Brain pericyte (primary cell): ENCODE results near the gene PARP9.
"Not testable (repeated sequence)": the region's sequence is repeated elsewhere in the genome, so short reads cannot be mapped to it uniquely, and the experiment has no call there.

Source experiments
- DNase-seq: peaks from one replicate; pipeline ENCODE4 v3.0.0-alpha.2; 2012; ENCODE audit warnings: low read depth, low spot score

PARP9 gene

GRCh38 chr3:122520861-122521260 lies 43.2 kb downstream of the PARP9 start:
- DNase-seq = no peak

DNA sequence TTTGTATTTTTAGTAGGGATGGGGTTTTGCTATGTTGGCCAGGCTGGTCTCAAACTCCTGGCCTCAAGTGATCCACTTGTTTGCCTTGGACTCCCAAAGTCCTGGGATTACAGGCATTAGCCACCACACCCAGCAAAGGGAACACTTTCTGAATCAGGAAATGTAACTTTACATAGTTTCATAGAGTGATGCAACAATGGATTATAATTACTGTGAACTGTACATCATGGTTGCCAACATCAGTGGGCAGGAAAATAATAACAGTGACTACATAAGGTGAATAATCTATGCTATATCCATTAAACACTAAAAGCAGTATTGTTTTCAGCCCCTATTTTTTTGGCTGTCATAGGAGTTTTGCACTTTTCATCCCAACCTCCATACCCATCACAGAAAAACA lies 44.4 kb downstream of the PARP9 start:
- DNase-seq = no peak

DNA sequence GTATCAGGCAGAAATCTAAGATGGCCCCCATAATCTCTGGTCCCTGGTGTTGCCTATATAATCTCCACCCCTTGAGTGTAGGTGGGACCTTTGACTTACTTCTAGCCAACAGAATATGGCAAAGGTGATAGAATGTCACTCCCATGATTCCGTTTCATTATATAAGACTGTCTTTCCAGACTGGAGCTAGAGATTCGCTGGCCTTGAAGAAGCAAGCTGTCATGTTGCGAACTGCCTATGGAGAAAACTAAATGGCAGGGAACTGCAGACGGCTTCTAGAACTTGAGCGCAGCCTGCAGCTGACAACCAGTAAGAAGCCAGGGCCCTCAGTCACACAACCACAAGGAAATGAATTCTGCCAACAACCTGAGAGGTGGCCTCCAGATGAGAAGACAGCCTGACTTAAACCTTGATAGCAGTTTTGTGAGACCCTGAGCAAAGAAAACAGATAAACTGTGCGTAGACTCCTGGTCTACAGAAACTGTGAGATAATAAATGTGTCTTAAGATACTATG lies 47.2 kb downstream of the PARP9 start:
- DNase-seq = no peak

GRCh38 chr3:122515870-122516269 lies 48.2 kb downstream of the PARP9 start:
- DNase-seq = no peak

GRCh38 chr3:122515020-122515468 lies 49.1 kb downstream of the PARP9 start:
- DNase-seq = no peak

DNA sequence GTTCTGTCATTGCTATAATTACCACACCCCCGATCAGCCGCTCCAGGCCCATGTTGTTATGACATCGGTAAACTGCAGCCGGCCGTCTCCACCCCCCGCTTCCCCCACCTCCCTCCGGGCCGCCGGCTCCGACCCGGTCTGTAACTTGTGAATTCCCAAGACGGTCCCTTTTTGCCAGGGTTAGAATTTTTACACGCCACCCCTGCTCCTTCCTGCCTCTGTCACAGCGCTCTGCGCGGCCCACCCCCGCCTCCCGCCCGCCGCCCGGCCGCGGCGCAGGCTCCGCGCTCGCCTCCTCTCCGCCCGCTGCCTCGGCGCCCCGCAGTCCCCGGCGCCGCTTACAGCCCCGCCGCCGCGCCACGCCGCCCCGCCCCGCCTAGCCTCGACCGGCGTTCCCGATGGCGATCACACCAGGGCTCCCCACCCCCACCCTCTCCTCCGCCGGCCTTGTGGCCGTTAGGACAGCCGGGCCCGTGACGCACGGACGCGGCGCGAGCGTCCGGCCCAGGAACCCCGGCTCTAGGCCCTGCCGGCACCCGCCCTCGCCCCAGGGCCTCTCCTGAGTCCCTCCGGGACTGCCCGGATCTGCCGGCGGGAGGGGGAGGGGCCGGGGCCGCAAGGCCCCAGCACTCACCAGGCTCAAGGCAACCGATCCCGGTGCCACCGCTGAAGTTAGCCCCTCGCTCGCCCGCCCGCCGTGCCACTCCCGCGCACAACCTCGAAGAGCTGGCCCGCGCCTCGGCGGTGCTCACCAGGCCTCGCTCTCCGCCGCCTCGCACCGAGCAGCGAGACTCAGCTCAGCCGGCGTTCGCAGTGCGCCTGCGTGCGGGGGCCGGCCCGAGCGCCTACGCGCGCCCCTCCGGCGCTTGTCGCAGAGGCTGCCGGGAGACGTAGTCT lies 49.7 kb downstream of the PARP9 start, which contains the start of gene KPNA1:
KPNA1 (minus strand) TSS at position 817 of the 897 bp plus-strand sequence. CDS start 18,374 bp downstream, outside the sequence.
- DNase-seq = peak; percentile 73

DNA sequence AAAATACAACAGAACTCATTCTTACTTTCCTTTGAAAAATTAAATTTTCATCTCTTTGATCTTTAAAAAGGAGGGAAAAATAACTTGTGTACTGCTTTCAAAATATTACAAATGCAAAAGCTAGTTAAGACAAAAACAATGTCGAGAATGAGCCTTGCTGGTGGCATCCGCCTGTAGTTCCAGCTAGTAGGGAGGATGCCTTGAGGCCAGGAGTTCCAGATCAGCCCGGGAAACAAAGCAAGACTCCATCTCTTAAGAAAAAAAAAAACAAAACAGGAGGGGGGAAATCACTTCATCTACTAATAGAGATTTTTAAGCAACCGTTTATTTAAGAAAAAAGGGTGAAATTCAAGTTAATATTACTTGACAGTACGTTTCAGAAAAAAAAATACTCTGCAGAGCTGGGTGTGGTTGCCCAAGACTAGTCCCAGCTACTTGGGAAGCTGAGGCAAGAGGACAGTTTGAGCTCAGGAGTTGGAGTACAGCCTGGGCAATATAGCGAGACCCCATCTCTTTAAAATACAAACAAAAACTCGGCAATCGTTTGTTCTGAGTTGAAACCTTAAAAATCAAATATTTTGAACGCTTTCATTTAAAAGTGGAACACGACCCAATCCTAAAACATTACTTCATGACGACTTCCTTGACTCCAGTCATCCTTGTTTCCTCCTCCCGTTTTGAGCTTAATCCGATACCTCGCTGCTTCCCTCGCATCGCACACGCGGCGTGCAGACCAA lies 50.5 kb downstream of the PARP9 start:
- DNase-seq = no peak

DNA sequence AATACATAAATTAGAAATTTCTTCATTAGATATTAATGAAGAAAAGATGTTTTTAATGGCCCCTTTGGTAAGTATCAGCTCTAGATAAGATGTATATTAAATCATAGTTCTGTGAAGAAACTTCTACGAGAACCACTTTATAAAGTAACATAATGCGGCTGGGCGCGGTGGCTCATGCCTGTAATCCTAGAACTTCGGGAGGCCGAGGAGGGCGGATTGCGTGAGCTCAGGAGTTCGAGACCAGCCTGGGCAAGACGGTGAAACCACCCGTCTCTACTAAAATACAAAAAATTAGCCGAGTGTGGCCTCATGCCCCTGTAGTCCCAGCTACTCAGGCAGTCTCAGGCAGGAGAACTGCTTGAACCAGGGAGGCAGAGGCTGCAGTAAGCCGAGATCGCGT lies 51.8 kb downstream of the PARP9 start:
- DNase-seq = no peak

DNA sequence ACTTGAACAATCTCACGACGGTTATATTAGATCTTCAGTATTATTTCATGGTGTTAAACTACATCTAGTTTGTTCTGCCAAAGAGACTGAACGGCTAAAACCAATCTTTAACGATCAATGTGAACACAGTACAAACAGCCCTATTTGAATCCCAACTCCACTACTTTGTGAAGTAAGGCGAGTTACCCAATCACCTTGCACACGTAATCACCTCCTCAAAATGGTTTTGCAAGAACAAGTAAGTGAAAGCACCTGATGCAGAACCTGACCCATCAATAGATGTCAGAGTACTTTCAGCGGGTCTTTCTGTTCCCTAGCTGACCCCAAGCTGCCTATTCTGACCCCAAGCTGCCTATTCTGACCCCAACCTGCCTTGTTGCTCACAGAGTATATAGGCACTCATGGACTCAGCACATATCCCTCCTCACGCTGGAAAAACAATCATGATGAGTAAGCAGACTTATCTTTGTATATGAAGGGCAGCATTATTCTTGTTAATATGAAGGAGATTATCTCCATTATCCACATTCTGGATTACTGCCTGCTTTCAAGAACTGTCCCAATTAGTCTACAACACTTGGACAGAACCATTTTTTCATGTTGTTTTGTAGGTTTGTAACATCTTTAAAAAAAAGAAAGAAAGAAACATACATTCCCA lies 53.1 kb downstream of the PARP9 start:
- no peak for DNase-seq

GRCh38 chr3:122508944-122509343 lies 55.2 kb downstream of the PARP9 start:
- DNase-seq = not testable (repeated sequence)

GRCh38 chr3:122508135-122508914 lies 55.8 kb downstream of the PARP9 start:
- no peak for DNase-seq

DNA sequence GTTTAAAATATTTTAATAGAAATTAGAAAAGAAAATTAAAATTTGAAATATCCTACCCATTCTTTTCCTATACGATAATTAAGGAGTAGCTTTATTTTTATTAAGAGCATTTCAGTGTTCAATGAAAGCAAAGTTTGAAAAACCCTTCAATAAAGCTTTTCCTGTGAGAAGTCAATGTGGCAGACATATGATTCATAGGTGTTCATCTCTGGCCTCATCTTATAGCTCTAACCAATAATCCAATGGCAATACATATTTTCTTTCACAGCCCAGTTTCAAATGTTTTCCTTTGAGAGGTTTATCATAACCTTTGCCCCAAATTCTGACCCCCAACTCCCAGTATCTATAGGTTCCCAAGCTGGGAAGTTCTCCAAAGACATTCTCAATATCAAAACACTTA lies 57.6 kb downstream of the PARP9 start:
- no peak for DNase-seq

GRCh38 chr3:122505676-122506075 lies 58.4 kb downstream of the PARP9 start:
- DNase-seq = no peak

- no peak for DNase-seq
Observed at GRCh38 chr3:122502941-122503340, 61.2 kb downstream of the PARP9 start.

DNA sequence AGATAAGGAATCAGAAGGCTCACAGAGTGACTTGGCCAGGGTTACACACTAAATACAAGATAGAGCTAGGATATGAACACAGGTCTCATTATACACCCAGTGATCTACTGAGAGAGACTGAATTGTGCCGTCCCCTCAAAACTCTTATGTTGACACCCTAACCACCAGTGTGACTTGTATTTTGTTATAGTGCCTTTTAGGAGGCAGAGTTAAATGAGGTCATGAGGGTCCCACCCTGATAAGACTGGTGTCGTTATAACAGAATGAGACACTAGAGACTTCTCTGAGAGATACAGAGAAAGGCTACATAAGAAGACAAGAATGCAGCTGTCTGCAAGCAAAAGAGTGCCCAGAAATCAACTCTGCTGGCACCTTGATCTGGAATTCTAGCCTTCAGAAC lies 62.0 kb downstream of the PARP9 start:
- DNase-seq = no peak

GRCh38 chr3:122500964-122501363 lies 63.1 kb downstream of the PARP9 start:
- DNase-seq = not testable (repeated sequence)

DNA sequence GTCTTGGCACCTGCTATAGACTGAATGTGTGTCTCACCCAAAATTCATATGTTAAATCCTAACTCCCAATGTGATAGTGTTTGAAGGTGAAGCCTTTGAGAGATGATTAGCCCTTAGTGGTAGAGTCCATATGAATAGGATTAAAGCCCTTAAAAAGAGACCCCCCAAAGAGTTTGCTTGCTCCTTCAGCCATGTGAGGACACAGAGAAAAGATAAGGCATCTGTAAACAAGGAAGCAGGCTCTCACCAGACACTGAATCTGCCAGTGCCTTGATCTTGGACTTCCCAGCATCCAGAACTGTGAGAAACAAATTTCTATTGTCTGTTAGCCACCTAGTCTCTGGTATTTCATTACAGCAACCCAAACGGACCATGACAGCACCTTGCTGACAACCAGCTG lies 65.9 kb downstream of the PARP9 start:
- DNase-seq = no peak

- DNase-seq = no peak
Observed at GRCh38 chr3:122497425-122497824, 66.7 kb downstream of the PARP9 start.

GRCh38 chr3:122496508-122496907 lies 67.6 kb downstream of the PARP9 start:
- DNase-seq = no peak

GRCh38 chr3:122493296-122493695 lies 70.8 kb downstream of the PARP9 start:
- no peak for DNase-seq
